Activated CD4-positive, CD25-positive, alpha-beta regulatory T cell treated with anti-CD3 and anti-CD28 coated beads, Interleukin-2, amount 50 U/mL, for 16 hours (primary cell): ENCODE results near the gene ASPRV1.
"Not testable (repeated sequence)": the region's sequence is repeated elsewhere in the genome, so short reads cannot be mapped to it uniquely, and the experiment has no call there.

Experiments
- DNase-seq: peaks from one replicate; pipeline ENCODE4 v3.0.0-alpha.2; 2020; ENCODE audit warnings: low read depth, low spot score

The ASPRV1 gene

GRCh38 chr2:69961496-69961895 lies at the start of gene ASPRV1:
Gene ASPRV1 (minus strand): TSS chr2:69961631. CDS start chr2:69961436, 195 bp downstream.
- no peak for DNase-seq

- no peak for DNase-seq
Observed at GRCh38 chr2:70010576-70011111, 49.2 kb upstream of the ASPRV1 start.

- DNase-seq = no peak
Observed at GRCh38 chr2:70009762-70010575, 48.5 kb upstream of the ASPRV1 start.

GRCh38 chr2:70008290-70008689 lies 46.9 kb upstream of the ASPRV1 start:
- DNase-seq = no peak

- DNase-seq = no peak
Observed at GRCh38 chr2:70007151-70007550, 45.7 kb upstream of the ASPRV1 start.

GRCh38 chr2:70006447-70006784 lies 45.0 kb upstream of the ASPRV1 start:
- DNase-seq = no peak

- DNase-seq = no peak
Observed at GRCh38 chr2:70005752-70006446, 44.5 kb upstream of the ASPRV1 start.

GRCh38 chr2:70005216-70005615 lies 43.8 kb upstream of the ASPRV1 start:
- DNase-seq = no peak

- no peak for DNase-seq
Observed at GRCh38 chr2:70003093-70003830, 41.8 kb upstream of the ASPRV1 start.

GRCh38 chr2:70002241-70002899 lies 40.9 kb upstream of the ASPRV1 start:
- DNase-seq = no peak

GRCh38 chr2:70000529-70000928 lies 39.1 kb upstream of the ASPRV1 start:
- DNase-seq = not testable (repeated sequence)

- DNase-seq = no peak
Observed at GRCh38 chr2:69998761-69999160, 37.3 kb upstream of the ASPRV1 start.

GRCh38 chr2:69997015-69997830 lies 35.8 kb upstream of the ASPRV1 start:
- no peak for DNase-seq

GRCh38 chr2:69995511-69995910 lies 34.1 kb upstream of the ASPRV1 start:
- no peak for DNase-seq

- no peak for DNase-seq
Observed at GRCh38 chr2:69994166-69994565, 32.7 kb upstream of the ASPRV1 start.

GRCh38 chr2:69993708-69994107 lies 32.3 kb upstream of the ASPRV1 start:
- DNase-seq = no peak

GRCh38 chr2:69993048-69993565 lies 31.7 kb upstream of the ASPRV1 start:
- no peak for DNase-seq

- no peak for DNase-seq
Observed at GRCh38 chr2:69992310-69993047, 31.0 kb upstream of the ASPRV1 start.

- DNase-seq = no peak
Observed at GRCh38 chr2:69989441-69990105, 28.1 kb upstream of the ASPRV1 start.
